NCI-H524 (cell line): ENCODE results near the gene MGAT5B.
"Not testable (repeated sequence)": the region's sequence is repeated elsewhere in the genome, so short reads cannot be mapped to it uniquely, and the experiment has no call there.

Experiments
- DNase-seq, 2 experiments: peaks; one replicate each; lab custom pipeline; 2025; lab: John Stamatoyannopoulos, UW

The MGAT5B gene

DNA sequence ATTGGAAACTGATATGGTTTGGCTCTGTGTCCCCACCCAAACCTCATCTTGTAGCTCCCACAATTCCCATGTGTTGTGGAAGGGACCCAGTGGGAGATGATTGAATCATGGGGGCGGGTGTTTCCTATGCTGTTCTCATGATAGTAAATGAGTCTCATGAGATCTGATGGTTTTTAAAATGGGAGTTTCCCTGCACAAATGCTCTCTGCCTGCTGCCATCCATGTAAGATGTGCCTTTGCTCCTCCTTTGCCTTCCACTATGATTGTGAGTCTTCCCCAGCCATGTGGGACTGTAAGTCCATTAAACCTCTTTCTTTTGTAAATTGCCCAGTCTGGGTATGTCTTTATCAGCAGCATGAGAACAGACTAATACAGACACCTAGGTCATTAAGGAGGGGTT, 109.8 kb downstream of the MGAT5B start:
- not testable (repeated sequence) for DNase-seq

DNA sequence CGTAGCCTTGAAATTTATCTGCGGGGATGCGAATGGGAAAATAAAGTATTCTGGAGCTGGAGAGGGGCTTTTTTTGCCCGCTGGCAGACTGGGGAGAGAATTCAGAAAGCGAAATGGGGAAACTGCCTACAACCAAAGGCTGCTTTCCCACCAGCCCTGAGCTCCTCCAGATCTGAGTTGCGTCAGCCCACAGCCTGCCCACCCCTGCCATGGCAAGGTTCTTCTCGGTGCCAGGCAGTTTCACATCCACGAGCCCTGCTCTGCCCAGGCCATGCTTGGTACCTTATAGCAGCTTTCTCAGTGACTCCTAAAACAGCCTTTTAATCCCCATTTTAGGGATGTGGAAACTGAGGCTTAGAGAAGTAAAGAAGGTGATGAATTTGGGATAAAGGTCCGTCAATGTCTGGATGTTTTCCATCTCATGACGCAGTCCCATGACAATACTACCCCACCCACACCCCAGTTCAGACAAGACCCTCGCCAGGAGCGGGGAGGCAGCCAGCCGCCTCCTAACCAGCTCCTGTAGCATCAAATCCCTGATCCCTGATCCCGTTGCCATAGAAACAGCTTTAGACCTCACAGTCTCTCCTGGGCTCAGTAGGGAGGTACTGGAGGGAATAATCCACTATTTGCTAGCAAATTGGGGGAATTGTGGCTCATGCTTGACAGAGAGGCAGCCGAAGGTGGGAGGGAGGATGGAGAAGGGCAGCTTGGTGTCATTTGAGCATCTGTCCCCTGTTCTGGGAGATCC, 113.5 kb downstream of the MGAT5B start:
- peak; percentile 98 to 100 for DNase-seq

DNA sequence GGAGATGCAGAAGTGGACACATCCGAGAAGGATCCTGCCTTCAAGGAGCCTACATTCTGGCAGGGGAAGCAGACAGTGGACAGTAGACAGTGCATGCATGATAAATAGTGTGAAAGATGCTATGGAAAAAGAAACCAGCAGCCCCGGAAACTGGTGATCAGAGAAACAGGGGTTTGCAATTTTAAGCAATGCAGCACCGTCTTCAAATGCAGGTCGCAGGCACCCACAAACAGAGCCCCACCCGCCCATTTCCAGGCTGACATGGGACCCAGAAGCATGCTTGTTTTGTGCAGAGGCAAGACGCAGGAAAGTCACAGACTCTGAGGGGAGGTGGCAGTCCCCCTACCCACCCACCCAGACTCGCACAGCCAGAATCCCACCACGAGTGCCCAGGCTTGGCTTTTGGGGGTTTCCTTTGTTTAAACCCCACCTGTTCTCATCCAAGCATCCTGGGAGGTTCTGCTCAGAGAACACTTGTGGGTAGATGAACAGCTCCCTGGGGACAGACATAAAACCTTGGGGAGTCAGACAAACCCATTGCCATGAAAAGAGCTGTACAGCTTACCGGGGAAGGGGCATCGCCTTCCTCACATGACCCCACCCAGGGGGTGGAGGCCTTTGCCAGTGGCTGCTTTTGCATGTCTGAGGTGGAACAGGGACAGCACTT, 114.3 kb downstream of the MGAT5B start:
- DNase-seq = peak in 1 of 2 experiments; percentile 39

DNA sequence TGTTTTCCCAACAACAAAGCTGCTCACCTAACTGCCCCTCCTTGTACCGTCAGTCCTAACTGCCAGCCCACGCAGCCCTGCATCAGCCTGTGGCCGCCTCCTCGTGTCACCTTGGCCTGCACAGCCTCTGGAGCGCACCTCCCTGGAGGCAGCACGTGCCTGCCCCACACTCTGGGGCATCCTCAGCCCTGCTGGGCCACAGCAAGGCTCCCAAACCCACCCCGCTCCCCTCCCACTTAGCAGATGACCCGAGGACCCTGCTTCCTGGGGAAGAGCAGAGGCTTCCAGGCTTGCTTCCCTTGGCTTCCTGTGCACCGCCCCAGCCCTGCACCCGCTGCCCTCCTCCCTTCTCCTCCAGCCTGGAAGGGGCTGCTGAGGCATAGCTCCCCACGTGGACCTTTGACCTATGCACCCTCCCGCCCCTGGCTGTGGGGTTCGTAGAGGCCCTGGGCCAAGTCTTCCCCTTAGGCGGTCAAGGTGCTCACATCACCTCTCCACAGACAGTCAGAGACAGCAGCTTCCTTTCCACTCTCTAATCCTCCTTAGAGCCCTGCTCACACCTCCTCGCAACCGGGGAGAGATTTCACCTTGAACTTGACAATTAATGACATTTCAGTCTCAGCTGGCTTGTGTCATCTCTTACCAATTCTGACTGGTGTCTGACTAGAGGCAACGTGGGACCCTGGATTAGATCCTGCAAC, 115.0 kb downstream of the MGAT5B start:
- DNase-seq = peak in 1 of 2 experiments; percentile 44

DNA sequence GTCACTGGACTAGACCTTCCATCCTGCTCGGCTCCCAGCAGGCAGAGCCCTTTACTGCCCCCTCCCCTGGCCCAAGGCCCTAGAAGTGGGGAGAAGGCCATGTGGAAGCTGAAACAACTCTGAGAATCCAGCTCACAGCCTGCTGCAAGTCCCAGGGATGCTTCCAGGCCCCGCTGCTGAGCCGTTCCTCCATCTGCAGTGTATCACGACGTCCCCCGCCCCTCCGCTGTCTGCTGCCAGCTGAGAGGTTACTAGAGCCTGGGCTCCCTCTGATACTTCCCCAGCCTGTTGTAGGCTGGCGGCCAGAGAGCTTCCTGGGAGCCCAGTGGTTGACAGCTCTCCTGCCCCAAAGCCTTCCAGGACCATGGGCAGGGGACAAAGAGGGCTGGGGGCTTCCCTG, 118.2 kb downstream of the MGAT5B start:
- no peak for DNase-seq

DNA sequence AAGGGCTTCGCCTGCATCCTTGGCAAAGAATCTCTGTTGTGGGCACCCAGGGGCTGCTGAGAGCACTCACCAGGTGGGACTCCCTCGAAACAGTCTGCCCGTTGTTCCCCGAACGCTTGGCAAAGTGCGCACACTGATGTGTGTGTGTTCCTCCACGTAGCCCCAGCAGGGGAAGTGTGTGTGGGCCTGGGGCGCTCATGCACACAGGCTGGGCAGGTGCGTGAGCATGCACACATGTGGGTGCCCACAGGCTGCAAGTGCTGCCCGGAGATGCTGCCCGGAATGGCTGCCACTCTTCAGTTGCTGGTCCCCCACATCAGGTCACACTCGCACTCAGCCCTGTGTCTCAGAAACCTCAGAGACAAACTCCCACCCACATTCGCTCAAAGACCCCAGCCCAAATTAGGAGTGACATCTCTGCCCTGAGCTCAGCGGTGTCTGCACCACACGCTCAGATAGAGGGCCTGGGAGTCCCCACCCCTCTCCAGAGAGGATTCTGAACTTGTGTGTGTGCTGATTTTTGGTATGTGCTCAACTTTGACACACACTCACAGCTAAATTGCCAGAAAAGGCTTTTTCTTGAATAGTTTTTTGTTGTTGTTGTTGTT, 119.4 kb downstream of the MGAT5B start:
- DNase-seq = no peak

DNA sequence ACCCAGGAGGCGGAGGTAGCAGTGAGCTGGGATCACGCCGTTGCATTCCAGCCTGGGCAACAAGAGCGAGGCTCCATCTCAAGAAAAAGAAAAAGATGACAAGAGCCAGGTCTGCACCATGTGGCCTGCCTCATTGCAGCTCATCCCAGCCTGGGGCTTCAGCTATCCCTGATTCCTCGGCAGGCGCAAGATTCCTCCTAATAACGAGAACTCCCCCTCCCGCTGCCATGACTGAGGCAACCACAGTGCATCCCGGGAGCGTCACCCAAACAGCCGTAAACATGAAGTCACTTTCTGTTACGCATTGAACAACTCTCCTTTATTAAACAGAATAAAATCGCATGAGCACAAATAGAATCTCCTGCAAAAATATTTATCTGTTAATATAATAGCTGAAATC, 120.6 kb downstream of the MGAT5B start:
- DNase-seq = no peak

DNA sequence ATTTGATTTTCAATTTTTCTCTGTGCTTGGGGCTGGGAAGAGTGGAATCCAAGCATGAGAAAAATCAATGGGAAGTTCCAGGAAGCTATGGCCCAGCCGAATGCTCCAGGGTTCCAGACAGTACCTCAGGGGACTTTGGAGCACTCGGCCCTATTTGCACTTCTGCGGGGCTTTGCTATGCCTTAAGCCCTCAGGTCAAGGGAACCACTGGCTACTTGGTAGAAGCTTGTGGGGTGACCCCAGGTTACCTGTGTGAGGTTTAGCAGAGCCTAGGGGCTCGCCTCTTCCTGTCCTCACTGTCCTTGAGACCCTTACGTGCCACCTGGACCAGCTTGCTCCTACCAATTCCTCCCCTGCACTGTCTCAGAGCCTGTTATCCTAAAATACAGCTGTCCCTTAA, 121.3 kb downstream of the MGAT5B start:
- DNase-seq = no peak

DNA sequence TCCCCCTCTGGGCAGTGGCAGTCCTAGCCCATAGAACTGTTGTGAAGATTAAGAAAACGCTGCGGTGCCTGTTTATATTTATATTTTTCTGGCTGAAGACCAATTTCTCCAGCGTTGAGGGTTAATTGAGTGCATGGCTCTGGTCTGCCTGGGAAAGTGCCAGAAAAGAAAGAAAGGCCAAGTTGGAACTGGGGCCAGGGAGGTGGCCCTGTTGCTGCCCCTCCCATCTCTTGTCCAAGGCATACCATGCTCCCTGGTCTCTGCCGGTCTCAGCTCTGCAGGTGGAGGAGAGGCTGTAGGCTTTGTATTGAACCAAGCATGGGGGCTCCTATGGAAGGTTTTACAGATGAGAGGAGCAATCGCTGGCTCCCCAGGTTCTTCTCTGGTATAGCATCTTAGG, 124.7 kb downstream of the MGAT5B start:
- no peak for DNase-seq

DNA sequence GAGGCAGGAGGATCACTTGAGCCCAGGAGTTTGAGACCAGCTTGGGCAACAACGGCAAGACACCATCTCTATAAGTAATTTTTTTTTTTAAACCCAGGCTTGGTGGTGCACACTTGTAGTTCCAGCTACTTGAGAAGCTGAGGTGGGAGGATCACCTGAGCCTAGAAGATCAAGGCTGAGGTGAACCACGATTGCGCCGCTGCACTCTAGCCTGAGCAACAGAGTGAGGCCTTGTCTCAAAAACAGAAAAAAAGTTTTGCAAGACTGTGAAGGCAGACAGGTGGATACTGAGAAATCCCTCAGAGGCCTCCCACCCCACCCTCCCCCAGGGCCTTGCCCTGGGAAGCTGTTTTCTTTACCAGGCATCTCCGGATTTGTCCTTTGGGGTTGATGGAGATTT, 125.4 kb downstream of the MGAT5B start:
- no peak for DNase-seq

DNA sequence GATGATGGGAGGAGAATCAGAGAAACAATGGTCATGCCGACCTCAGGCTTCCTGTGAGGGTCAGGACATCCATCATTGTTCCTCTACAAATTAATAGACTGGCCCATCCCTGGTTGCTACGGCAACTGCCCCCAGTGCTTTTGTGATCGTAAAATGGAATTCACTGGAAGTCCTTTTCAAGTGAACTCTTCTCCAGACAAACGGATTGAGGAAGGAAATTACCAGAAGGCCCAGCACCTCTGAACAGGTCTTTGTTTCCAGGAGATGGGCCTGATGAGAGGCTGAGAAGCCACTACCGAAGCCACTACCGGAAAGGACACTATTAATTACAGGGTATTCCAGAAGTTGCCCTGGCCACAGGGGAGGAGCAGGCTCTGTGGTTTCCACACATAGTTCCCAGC, 126.0 kb downstream of the MGAT5B start:
- peak in 1 of 2 experiments; percentile 28 for DNase-seq

DNA sequence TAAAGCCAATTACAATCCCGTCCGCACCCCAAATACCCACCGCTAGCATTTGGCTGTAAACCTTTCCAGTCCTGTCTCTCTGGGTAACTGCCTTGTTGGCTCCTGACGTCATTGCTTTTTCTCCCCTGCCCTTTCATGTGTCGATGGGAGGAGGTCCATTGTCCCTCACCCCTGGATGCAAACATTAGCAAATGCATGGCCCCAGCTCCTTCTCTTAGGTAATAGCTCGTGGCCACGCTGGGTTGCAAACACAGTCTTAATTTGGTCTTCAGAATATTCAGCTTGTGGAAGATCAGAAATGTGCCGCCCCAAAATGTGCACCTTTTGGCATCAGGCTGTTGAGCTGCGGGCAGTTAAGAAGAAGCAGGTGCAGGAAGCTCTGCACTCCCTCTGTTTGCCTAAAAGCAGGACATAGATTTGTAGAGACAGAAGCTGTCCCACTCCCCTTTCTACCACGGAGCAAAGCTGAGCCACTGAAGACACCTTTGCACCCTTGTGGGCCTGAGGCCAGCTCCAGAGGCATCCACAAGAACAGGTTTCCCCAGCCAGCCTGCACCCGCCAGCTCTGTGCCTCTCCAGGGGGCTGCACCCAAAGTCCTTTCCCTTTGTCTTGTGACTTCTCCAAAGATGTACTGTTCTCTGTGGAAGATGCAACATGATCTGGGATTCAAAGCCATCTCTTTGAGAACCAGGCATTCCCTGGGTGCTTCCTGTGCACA, 127.3 kb downstream of the MGAT5B start:
- DNase-seq = no peak

DNA sequence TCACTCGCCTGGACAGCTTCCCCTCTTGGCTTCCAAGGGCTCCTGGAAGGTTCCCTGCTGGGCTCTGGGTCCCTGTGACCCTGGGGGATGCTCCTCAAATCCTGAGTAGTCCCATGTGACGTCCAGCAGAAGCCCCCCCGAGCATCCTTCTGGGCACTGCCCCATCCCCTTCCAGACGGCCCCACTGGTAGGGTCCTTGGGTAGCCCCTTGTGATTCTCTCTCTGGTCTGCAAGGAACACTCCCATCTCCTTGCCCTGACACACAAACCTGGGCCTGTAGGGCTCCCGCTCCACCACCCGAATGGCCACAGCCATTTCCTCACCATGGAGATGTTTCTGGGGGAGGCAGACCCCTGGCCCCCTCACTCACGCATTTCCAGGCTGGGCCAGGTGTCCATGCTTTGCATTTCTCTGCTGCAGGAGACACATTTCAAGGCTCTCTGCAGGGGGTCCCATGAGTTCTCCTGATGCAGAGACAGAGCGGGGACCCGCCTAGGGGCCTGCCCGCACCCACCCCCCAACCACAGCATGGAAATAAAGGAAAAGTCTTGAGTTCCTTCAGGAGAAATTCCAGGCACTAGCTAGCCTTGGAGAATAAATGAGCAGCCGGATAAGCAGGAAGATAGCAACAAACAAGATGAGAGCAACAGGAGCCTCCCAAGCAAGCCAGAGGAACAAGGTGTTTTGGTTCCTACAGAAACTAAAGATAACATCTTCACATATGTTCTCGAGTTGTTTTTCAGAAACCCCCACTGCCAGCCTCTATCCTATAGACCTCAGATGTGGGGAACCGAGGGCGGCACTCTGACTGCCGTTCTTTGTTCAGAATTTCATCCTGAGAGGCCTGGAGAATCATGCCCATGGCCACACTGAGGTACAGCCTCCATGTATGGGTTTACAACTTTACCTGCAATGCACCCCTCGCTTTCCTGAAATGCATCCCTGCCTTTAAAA, 128.8 kb downstream of the MGAT5B start:
- DNase-seq = no peak

DNA sequence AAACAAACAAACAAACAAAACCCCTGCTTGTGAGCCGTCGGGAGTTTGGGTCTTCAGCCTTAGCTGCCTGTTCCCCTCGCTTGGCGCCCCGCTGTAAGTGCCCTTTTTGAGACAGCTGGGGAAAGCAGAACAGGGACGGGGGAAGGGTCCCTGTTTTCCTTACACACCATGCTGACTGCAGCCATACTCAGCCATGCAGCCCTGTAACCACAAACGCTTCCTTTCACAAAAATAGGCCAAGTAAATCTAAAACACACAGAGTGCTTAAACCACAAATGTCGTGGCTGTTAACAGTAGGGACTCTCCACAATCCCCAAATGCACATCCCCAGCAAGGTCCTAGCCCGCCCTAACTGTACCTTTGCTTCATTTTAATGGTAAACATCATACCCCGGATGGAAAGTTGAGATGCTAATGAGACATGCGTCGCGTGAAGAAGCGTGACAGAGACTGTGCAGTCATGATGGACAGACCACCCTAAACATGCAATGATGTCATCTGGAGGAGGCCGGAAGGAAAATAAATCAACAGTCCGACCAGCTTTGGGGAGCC, 129.9 kb downstream of the MGAT5B start:
- no peak for DNase-seq

DNA sequence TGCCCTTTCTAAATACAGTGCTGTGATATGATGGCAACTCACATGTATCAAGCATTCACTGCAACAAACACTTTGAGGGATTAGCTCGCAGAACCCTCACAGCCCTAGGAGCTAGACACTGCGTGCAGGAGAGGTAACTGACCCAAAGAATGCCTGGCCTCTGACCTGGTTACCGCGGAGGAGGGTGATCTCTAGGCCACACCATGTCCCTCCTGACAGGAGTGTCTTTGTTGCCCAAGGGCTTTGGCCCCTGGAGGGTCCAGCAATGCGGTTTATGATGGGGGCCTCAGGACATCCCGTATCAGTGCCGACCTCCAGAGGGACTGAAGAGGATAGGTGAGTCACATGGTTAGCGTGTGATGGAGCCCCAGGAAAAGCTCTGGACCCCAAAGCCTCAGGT, 130.6 kb downstream of the MGAT5B start:
- no peak for DNase-seq
